Measurements from ENCODE around the gene CRAMP1. TPM values are rescaled to one million over a fixed set of nuclear protein-coding genes. Genes with fewer than 3 reads are reported as not detected.

The CRAMP1 gene
- total and polyA plus RNA-seq, 2 of the 8 experiments (the other 6 are each of a cell fraction or from before 2014, with no cell fraction given), result 19.2 to 23.2 TPM

- TF ChIP-seq RNF2 (IDR thresholded peaks at IDR 0.05; ENCODE audit: borderline replicate concordance, low read depth, low read length, missing control alignments, poor library complexity, severe bottlenecking) (no peak), BACH1 (IDR thresholded peaks at IDR 0.05; ENCODE audit: low read length) (no peak), HDAC2 (IDR thresholded peaks at IDR 0.05; ENCODE audit: borderline replicate concordance in 1 of 2, low read depth in 2 of 2, low read length in 2 of 2) (no peak), TAF1 (IDR thresholded peaks at IDR 0.05; ENCODE audit: low read depth, low read length) (no peak), RXRA (IDR thresholded peaks at IDR 0.05; ENCODE audit: insufficient read depth, low read depth, low read length) (no peak)
These were observed 79.8 kb downstream of the CRAMP1 start (continued) for GRCh38 chr16:1691956-1692355.
